Measurements from ENCODE around the gene SHROOM3.

DNA sequence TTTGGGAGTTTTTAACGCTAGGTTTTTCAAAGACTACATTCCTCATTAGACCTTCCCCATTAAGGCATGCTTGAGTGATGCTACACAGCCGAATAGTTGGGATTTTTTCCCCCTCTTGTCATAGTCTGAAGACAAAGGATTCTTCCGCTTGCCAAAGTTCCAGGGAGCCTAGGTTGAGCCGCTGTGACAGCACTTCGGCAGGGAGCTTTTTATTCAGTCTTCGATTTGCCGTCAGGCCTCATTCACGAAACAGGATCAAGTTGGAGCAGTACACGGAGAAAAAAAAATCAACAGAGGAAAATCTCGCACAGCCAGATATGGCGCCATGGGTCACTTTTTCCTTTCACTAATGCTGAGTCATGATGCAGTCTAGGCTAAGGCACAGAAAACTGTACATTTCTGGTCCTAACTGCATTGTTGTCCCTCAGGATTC lies 24.3 kb downstream of the SHROOM3 start:
- TF ChIP-seq, protein P1, sequence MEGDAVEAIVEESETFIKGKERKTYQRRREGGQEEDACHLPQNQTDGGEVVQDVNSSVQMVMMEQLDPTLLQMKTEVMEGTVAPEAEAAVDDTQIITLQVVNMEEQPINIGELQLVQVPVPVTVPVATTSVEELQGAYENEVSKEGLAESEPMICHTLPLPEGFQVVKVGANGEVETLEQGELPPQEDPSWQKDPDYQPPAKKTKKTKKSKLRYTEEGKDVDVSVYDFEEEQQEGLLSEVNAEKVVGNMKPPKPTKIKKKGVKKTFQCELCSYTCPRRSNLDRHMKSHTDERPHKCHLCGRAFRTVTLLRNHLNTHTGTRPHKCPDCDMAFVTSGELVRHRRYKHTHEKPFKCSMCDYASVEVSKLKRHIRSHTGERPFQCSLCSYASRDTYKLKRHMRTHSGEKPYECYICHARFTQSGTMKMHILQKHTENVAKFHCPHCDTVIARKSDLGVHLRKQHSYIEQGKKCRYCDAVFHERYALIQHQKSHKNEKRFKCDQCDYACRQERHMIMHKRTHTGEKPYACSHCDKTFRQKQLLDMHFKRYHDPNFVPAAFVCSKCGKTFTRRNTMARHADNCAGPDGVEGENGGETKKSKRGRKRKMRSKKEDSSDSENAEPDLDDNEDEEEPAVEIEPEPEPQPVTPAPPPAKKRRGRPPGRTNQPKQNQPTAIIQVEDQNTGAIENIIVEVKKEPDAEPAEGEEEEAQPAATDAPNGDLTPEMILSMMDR (IDR thresholded peaks at IDR 0.05), result no peak
- TF ChIP-seq ZNF302 (CRISPR knock-in tag; IDR thresholded peaks at IDR 0.05) (no peak), POLR2A (IDR thresholded peaks at IDR 0.05; ENCODE audit: low read length) (no peak), CHD4 (IDR thresholded peaks at IDR 0.05; ENCODE audit: borderline replicate concordance) (no peak), EP300 (IDR thresholded peaks at IDR 0.05) (no peak)
